Measurements from ENCODE around the gene FAM53A.
"Not testable (repeated sequence)": the region's sequence is repeated elsewhere in the genome, so short reads cannot be mapped to it uniquely, and the experiment has no call there.

Gene FAM53A

DNA sequence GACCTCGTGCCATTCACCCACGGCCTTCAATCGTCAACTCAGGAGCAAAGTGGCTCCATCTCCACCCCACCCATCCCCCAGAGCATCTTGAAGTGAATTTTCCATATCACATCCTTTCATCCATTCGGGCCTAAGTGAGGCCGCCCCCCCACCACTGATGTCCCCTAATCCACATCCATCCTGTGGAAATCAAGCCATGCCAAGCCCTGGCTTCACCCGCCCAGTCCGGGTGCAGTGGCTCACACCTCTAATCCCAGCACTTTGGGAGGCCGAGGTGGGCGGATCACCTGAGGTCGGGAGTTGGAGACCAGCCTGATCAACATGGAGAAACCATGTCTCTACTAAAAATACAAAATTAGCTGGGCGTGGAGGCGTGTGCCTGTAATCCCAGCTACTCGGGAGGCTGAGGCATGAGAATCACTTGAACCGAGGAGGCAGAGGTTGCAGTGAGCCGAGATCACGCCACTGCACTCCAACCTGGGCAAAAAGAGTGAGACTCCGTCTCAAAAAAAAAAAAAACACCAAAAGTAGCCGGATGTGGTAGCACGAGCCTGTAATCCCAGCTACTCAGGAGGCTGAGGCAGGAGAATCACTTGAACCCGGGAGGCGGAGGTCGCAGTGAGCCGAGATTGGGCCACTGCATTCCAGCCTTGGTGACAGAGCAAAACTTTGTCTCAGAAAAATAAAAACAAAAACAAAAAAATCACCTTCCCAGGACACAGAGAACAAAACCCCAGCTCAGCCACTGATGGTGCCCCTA, 76.5 kb downstream of the FAM53A start:
- DNase-seq (ENCODE audit: low read depth in 2 of 2) = not testable (repeated sequence)

GRCh38 chr4:1604706-1605205, 79.4 kb downstream of the FAM53A start:
- DNase-seq (ENCODE audit: low read depth in 2 of 2) = no peak

DNA sequence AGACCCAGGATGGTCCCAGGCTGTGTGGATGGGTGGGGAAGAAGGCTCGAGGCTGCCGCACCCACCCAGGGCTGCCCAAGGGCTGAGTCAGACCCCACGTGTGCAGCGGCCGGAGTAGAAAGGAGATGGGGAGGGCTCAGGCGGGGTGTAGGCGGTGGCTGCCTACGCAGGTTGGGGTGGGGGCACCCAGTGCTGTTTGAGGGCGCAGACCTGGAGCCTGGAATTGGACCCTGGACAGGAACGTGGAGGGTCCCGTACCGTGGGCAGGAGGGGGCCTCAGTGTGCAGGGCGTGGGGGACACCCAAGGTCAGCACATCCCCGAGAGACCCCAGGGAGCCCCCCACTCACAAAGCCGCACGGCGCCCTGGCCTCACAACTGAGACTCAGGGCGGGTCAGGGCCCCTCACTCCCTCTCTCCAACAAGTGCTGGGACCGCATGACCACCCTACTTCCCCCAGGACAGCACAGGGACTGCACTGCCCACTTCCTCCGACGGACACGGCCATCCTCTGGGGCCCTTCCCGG, 79.9 kb downstream of the FAM53A start:
- DNase-seq (ENCODE audit: low read depth in 2 of 2) = no peak

- no peak for DNase-seq (ENCODE audit: low read depth in 2 of 2)
These were observed 80.5 kb downstream of the FAM53A start for GRCh38 chr4:1603413-1604135.

- no peak for DNase-seq (ENCODE audit: low read depth in 2 of 2)
These were observed 81.3 kb downstream of the FAM53A start for GRCh38 chr4:1602655-1603412.

DNA sequence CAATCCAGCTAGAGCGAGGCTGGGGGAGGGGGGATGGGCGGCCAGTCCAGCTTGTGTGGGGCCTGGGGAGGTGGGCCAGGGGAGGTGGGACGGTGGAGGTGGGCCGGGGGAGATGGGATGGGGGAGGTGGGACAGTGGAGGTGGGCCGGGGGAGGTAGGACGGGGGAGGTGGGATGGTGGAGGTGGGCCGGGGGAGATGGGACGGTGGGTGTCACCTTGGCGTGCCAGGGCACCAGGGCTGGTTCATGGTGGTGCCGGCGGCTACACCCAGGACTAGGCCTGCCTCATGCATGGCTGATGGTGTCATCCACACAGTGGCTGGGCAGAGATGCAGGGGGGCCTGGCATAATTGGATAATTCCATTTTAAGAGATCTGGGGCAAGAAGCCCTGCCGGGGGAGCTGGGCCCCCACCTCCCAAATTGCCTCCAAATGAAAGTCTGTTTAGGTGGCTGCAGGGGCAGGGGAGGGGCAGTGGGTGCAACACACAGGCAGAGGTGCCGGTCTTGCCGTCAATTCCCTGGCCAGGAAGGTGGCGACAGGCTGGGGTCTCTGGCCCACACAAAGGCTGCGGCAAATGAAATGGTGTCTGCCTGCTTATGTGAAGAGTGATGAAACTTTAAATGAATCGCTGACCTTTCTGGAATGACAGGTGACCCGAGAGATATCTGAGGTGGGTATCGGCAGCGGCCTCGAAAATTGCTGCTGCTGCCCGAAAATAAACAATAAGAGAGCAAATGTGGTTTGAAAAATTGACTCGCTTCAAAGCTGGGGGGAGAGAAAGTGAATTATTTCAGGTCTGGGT, 82.1 kb downstream of the FAM53A start:
- no peak for DNase-seq (ENCODE audit: low read depth in 2 of 2)

GRCh38 chr4:1601533-1601835, 82.6 kb downstream of the FAM53A start:
- DNase-seq (ENCODE audit: low read depth in 2 of 2) = no peak

DNA sequence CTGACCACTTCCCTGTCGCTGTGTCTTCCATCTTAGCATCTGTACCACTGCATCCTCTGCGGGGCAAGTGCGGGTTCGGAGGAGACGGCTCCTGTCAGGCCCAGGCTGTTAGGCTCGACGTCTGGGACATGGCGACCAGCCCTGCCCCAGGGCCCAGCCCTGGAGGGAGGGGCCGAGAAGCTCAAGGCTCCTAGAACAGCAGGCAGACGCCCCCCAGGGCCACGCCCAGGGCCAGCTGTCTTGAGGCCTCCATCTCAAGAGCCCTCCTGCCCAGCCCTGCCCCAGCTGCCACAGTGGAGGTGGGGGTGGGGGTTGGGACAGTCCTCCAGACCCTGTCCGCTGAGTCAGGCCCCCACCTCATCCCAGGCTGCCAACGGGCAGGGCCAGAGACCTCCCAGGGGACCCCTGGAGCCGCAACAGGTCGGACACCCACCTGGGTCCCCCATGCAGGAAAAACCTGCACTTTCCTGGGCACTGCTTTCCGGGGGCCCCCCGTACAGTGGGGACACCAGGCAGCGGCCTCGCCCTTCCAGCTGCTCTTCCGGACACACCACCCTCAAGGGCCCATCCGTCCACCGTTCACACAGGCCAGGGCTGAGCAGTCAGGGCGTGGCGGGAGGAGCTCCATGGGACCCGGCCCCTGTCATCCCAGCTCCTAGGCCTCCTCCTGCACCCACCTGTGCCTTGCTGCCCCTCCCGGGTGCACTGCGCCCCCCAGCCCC, 83.1 kb downstream of the FAM53A start:
- no peak for DNase-seq (ENCODE audit: low read depth in 2 of 2)

DNA sequence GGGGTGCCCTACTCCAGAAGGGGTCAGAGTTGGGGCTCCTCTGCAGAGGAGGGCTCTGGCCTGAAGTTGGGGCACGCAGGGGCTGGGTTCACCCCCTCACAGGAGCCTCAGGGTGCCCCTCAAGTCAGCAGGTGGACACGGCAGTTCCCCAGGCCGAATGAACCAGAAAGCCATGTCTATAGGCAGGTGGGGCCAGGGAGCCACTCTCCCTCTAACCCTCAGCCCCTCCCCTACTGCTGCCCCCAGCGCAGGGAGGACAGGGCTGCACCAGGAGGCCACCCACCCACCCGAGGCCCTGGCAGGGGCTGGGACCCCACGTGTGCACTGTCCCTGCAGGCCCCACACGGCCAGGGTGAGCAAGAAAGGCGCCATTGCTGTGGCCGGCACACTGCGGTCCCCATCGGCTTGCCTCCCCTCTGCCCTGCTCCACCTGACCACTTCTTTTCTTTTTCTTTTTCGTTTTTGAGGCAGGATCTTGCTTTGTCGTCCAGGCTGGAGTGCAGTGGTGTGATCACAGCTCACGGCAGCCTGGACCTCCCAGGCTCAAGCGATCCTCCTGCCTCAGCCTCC, 83.8 kb downstream of the FAM53A start:
- DNase-seq (ENCODE audit: low read depth in 2 of 2) = no peak

GRCh38 chr4:1599491-1600210, 84.5 kb downstream of the FAM53A start:
- DNase-seq (ENCODE audit: low read depth in 2 of 2) = no peak

GRCh38 chr4:1599026-1599481, 85.1 kb downstream of the FAM53A start:
- no peak for DNase-seq (ENCODE audit: low read depth in 2 of 2)

GRCh38 chr4:1598206-1599025, 85.7 kb downstream of the FAM53A start:
- DNase-seq (ENCODE audit: low read depth in 2 of 2) = no peak

DNA sequence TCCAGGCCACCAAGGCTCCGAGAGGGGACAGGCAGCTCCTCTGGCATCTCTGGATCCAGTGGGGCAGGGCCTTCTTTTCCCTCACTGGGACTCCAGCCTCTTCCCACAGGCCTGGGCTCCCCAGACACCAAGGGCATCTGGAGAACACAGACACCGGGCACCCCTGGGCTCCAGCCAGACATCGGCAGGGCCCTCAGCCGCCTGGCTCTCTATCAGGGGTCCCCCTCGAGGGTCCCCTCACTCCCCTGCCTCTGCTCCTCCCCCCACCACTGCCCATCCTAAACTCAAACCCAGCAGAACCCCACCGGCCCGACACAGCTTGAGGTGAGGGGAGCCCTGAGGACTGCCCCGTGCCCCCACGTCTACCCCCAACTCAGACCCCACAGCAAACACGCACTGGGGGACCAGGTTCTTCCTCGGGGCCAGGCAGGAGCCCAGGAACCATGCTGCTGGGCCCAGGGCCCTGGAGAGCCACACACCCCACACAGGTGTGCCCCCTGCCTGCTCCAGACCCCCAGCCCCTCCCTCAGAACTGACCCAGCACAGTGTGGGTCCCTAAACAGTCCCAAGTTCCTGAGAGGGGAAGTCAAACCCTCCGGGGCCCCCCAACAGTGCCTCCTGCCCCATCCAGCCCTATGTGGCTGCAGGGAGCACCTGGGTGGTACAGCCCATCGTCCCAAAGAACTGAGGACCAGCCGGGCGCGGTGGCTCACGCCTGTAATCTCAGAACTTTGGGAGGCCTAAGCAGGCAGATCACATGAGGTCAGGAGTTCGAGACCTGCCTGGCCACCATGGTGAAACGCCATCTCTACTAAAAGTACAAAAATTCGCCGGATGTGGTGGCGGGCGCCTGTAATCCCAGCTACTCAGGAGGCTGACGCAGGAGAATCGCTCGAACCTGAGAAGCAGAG, 86.8 kb downstream of the FAM53A start:
- no peak for DNase-seq (ENCODE audit: low read depth in 2 of 2)

DNA sequence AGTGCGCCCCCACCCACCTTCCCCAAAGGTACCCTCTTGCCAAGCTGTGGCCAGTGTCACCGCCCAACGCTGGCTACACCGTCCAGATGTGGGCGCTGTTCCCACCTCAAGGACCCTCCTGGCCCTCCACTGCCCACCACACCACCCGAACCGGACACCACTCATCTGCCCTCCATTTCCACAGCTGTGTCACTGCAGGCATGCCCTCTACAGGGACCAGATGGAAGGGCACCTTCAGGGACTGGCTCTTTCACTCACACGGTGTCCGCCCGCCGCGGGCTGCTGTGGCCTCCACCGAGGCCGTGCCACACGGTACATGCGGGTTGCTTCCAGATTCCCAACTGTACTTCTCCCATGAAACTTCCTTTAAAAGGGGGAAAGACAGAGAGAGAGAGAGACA, 87.7 kb downstream of the FAM53A start:
- DNase-seq (ENCODE audit: low read depth in 2 of 2) = no peak

DNA sequence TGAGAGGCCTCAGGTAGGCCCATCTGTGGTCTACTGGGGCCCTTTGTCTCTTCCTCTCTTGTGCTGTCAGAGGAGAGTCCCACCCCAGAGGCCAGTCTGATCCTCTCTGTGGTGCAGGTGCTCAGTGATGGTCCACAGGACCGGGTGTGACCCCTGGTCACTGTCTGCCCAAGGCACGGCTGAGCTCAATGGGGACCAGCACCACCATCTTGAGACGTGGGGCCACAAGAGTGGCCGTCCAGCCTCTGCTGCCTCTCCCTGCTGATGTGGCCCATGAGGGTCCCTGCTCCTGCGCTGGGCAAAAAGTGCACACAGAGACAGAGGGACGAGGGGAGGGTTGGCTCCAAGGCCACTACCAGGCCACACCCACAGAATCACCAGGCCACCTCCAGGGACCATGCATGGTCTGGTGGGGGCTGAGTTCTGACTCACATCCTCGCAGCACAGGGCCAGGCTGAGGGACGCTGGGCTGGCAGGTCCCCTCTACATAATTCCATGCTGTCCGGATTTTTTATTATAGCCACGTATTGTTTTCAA, 88.3 kb downstream of the FAM53A start:
- DNase-seq (ENCODE audit: low read depth in 2 of 2) = no peak

DNA sequence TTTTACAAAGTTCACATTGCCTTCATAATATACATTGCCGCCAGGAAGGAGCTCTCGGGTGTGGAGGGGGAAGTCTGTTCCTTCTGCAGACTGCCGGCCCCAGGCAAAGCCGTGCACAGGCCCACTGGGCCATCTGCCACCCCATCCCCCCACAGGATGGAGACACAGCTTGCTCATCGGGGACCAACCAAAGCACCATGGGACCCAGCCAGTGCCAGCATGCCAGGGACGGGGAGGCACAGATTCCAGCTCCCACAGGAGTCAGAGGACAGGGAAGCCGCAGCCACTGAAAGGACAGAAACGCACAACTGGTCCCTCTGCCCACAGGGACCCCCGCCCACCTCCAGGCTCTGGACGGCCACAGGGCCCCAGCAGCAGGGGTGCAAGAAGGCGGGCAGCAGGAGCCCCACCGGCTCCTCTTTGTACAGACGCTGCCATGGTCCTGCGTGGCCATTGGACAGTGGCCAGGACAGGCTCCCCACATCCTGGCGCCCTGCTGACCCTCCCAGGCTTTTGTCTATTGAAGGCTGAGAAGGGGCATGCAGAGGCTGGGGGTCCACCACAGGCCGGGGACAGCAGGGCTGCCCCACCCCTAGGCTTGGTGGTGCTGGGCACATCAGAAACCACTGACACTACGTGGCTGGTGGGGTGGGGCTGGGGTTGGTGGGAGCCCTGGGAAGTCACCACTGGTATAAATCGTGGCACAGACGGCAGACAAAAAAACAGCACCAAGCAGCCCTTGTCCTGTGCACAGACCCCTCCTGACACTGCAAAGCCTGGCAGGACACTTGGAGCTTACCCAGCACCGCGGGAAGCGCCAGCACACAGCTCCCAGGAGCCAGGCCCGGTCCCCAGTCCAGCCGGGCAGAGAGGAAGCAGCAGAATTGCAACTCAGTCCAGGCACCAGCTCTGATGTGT, 89.0 kb downstream of the FAM53A start:
- no peak for DNase-seq (ENCODE audit: low read depth in 2 of 2)

All from stimulated activated CD8-positive, alpha-beta memory T cell treated with anti-CD3 and anti-CD28 coated beads, Interleukin-7, amount 100 ng/mL, for 4 hours (primary cell).